ENCODE measurements around the gene UBE3C. TPM values are rescaled to one million over a fixed set of nuclear protein-coding genes. Genes with fewer than 3 reads are reported as not detected.

The UBE3C gene
- total and polyA plus RNA-seq, 2 of the 13 experiments (the other 11 are each of a cell fraction or from before 2014, with no cell fraction given): 27.0 to 48.2 TPM

DNA sequence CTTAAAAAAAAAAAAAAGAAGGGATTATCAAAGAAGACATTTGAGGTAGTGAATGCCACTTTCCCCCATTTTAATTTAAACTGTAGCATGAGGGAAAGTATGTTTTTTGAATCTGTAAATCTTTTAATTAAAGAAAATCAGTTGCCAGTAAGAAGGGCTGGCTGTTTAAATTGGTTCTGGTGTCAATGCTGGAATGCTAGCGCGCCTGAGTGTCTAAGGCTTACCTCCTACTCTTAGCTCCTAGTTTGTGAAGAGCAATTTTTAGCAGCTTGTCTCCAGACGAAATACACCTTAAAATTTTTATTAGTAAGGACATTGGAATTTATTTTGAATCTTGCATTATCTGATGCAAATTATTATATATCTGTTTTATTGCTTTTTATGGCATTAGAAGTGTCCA is 54.1 kb downstream of the UBE3C start:
- Histone ChIP-seq H3K9ac (ENCODE audit: insufficient read depth, low read depth, low read length) (no peak overlapping the region), H3K27ac (ENCODE audit: extremely low read length, insufficient read depth, low read length) (no peak overlapping the region), H3K36me3 (replicated peaks in 1 of 2; ENCODE audit: control insufficient read depth in 1 of 2, insufficient read depth in 2 of 2, low read length in 2 of 2) (peaks cover 11 to 78% of the 10 kb centered on the region in 2 experiments), H3K79me2 (ENCODE audit: insufficient read depth, low read length) (no peaks in the 10 kb centered on the region), H3K27me3 (ENCODE audit: control insufficient read depth in 1 of 2, insufficient read depth in 2 of 2, low read length in 2 of 2) (no peaks in the 10 kb centered on the region), H3K4me2 (ENCODE audit: low read depth, low read length) (no peak overlapping the region), H4K20me1 (ENCODE audit: insufficient read depth, low read length) (no peaks in the 10 kb centered on the region), H2AFZ (ENCODE audit: low read length) (no peak overlapping the region), H3K9me3 (ENCODE audit: low read length) (no peaks in the 10 kb centered on the region), H3K4me3 (replicated peaks in 1 of 3; ENCODE audit: insufficient read depth in 1 of 3, low read depth in 2 of 3, low read length in 3 of 3) (no peak overlapping the region), H3K4me1 (ENCODE audit: insufficient read depth, low read length) (peaks cover 15% of the 10 kb centered on the region)
- DNase-seq (ENCODE audit: low spot score) (no peak), FAIRE-seq (no peak), ATAC-seq (no peak)
- BruUV-seq (replicated peaks): no TSS peak
- CTCF ChIA-PET (ENCODE audit: low intra/inter-chr PET ratio, low total read pairs): no interaction called here
- POLR2A ChIA-PET: no interaction called here
- 72% methylated on average over 3 of the region's 3 CpGs for WGBS (ENCODE audit: low lambda C conversion rate)
- intact Hi-C loops (cut with micrococcal nuclease; ENCODE audit: unreplicated experiment) (no loop called here), in situ Hi-C loops (cut with HindIII; ENCODE audit: extremely low pct_ligation_motif_present, low pct_unique_long_range_greater_than_20kb) (no loop called here)
- TF ChIP-seq TCF7L2 (IDR thresholded peaks at IDR 0.05; ENCODE audit: low read depth, low read length) (no peak), CAMTA2 (CRISPR knock-in tag; IDR thresholded peaks at IDR 0.05; ENCODE audit: borderline replicate concordance) (no peak), KLF13 (CRISPR knock-in tag; IDR thresholded peaks at IDR 0.05) (no peak), ATF1 (CRISPR knock-in tag; IDR thresholded peaks at IDR 0.05) (no peak), ZNF20 (CRISPR knock-in tag; IDR thresholded peaks at IDR 0.05) (no peak), RBM22 (optimal IDR thresholded peaks at IDR 0.05; ENCODE audit: low read length) (no peak), SETDB1 (CRISPR knock-in tag; IDR thresholded peaks at IDR 0.05; ENCODE audit: borderline replicate concordance) (no peak), ZNF550 (CRISPR knock-in tag; IDR thresholded peaks at IDR 0.05; ENCODE audit: borderline replicate concordance) (no peak), NFE2L2 (IDR thresholded peaks at IDR 0.05; ENCODE audit: low read length) (no peak), SYNCRIP (IDR thresholded peaks at IDR 0.05; ENCODE audit: insufficient read depth, low read depth, low read length) (no peak)
- TF ChIP-seq, protein P1, sequence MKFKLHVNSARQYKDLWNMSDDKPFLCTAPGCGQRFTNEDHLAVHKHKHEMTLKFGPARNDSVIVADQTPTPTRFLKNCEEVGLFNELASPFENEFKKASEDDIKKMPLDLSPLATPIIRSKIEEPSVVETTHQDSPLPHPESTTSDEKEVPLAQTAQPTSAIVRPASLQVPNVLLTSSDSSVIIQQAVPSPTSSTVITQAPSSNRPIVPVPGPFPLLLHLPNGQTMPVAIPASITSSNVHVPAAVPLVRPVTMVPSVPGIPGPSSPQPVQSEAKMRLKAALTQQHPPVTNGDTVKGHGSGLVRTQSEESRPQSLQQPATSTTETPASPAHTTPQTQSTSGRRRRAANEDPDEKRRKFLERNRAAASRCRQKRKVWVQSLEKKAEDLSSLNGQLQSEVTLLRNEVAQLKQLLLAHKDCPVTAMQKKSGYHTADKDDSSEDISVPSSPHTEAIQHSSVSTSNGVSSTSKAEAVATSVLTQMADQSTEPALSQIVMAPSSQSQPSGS (CRISPR knock-in tag; IDR thresholded peaks at IDR 0.05): no peak

All from HepG2 (cell line).